Osteoblast (primary cell): ENCODE measurements around the gene POU6F2. TPM values are rescaled to one million over a fixed set of nuclear protein-coding genes. Genes with fewer than 3 reads are reported as not detected.

Experiments
- DNase-seq: peaks from one replicate; pipeline ENCODE4 v3.0.0; 2011; ENCODE audit warnings: low spot score, mixed read lengths; ENCODE audit not compliant: insufficient read length; ENCODE audit errors: missing footprints
- H2AFZ ChIP-seq: 2 replicates; pipeline ENCODE4 v1.6.0; 2011; ENCODE audit warnings: mild to moderate bottlenecking, low read length
- H3K27ac ChIP-seq: 2 replicates; pipeline ENCODE4 v1.5.1; 2011; ENCODE audit warnings: mild to moderate bottlenecking, low read depth, low read length, moderate library complexity
- H3K27me3 ChIP-seq: 2 replicates; pipeline ENCODE4 v1.6.0; 2012; ENCODE audit warnings: mild to moderate bottlenecking, control low read depth, inconsistent platforms, low read length, moderate library complexity; ENCODE audit not compliant: insufficient read depth
- H3K36me3 ChIP-seq: 2 replicates; pipeline ENCODE4 v1.5.1; 2011; ENCODE audit warnings: mild to moderate bottlenecking, low read length, control low read depth, moderate library complexity; ENCODE audit not compliant: insufficient read depth
- H3K4me1 ChIP-seq: 2 replicates; pipeline ENCODE4 v1.5.1; 2011; ENCODE audit warnings: mild to moderate bottlenecking, low read length, control low read depth, moderate library complexity; ENCODE audit not compliant: insufficient read depth
- H3K4me2 ChIP-seq: 2 replicates; pipeline ENCODE4 v1.6.0; 2011; ENCODE audit warnings: mild to moderate bottlenecking, low read length; ENCODE audit not compliant: insufficient read depth
- H3K4me3 ChIP-seq: fragments of 200-600 bp; sonication (generic); 3 replicates; pipeline ENCODE4 v1.5.1; 2012; ENCODE audit warnings: mild to moderate bottlenecking, low read length, inconsistent platforms; ENCODE audit not compliant: insufficient read depth
- H3K79me2 ChIP-seq: 2 replicates; pipeline ENCODE4 v1.6.0; 2012; ENCODE audit warnings: mild to moderate bottlenecking, low read length, control low read depth, inconsistent platforms; ENCODE audit not compliant: insufficient read depth
- H3K9me3 ChIP-seq: 2 replicates; pipeline ENCODE4 v1.5.1; 2011; ENCODE audit warnings: low read depth, low read length, control low read depth
- H4K20me1 ChIP-seq: 2 replicates; pipeline ENCODE4 v1.6.0; 2012; ENCODE audit warnings: mild to moderate bottlenecking, low read length, control low read depth; ENCODE audit not compliant: insufficient read depth
- total RNA-seq: library from RNA; depleted of rRNA; stranded (reverse); fragments of >200 nt; gene quantifications from 2 replicates; pipeline ENCODE4 v1.2.3, GENCODE V29; 2012
- TF ChIP-seq, protein P1 (sequence below): IDR thresholded peaks from 2 replicates; pipeline ENCODE4 v1.5.1; 2011; ENCODE audit warnings: mild to moderate bottlenecking, low read depth, low read length, moderate library complexity; ENCODE audit errors: extremely low read depth

The POU6F2 gene
- total RNA-seq, 1 donor = not detected

DNA sequence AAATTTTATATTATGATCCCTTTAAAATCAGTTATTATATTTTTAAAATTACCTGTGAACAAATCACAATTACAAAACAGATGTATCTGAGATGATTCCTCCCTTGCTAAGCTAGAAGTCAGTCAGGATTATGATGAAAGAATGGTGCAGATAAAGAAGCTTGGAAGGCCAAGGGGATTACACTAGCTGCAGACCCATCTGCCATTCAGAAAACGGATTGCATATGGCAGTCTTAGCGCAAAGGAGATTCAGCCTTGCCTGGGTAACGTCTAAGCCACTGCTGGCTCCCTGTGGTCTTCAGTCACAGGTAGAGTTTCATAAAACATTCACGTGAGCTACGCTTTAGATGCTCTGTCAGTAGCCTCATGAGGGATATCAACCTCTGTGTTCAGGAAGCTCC is 222.2 kb downstream of the POU6F2 start:
- Histone ChIP-seq H3K4me2 (no peak overlapping the region), H3K9me3 (no peaks in the 10 kb centered on the region), H3K36me3 (no peaks in the 10 kb centered on the region), H3K4me3 (no peak overlapping the region), H4K20me1 (no peaks in the 10 kb centered on the region), H3K27ac (no peak overlapping the region), H3K79me2 (no peaks in the 10 kb centered on the region), H3K27me3 (no peaks in the 10 kb centered on the region), H2AFZ (no peak overlapping the region), H3K4me1 (no peaks in the 10 kb centered on the region)
- DNase-seq = no peak
- TF ChIP-seq, protein P1, sequence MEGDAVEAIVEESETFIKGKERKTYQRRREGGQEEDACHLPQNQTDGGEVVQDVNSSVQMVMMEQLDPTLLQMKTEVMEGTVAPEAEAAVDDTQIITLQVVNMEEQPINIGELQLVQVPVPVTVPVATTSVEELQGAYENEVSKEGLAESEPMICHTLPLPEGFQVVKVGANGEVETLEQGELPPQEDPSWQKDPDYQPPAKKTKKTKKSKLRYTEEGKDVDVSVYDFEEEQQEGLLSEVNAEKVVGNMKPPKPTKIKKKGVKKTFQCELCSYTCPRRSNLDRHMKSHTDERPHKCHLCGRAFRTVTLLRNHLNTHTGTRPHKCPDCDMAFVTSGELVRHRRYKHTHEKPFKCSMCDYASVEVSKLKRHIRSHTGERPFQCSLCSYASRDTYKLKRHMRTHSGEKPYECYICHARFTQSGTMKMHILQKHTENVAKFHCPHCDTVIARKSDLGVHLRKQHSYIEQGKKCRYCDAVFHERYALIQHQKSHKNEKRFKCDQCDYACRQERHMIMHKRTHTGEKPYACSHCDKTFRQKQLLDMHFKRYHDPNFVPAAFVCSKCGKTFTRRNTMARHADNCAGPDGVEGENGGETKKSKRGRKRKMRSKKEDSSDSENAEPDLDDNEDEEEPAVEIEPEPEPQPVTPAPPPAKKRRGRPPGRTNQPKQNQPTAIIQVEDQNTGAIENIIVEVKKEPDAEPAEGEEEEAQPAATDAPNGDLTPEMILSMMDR = no peak

DNA sequence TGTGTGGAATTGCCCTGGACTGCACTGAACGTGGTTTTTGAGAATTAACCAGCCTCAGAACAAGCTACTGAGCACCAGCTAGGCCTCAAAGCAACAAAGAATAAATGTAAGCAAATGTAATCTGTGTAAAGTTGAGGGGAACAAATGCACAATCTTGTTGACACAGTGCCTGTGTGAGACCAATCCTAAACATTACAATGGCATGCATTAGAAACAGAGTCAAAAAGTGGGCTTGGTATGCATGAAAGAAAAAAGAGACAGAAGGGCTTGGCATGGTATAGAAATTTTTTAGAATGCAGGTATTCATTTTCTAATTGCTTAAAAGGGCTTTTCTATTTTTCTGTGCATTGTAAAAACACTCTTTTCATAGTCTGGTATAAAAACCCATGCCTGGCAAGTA is 224.3 kb downstream of the POU6F2 start:
- TF ChIP-seq, protein P1 = no peak
- H3K27ac ChIP-seq = no peak overlapping the region
- no peaks in the 10 kb centered on the region for H3K9me3 ChIP-seq
- no peaks in the 10 kb centered on the region for H3K27me3 ChIP-seq
- no peak for DNase-seq
- no peaks in the 10 kb centered on the region for H3K79me2 ChIP-seq
- no peak overlapping the region for H3K4me2 ChIP-seq
- no peaks in the 10 kb centered on the region for H4K20me1 ChIP-seq
- H3K4me1 ChIP-seq = no peaks in the 10 kb centered on the region
- H2AFZ ChIP-seq = no peak overlapping the region
- H3K4me3 ChIP-seq = no peak overlapping the region
- no peaks in the 10 kb centered on the region for H3K36me3 ChIP-seq

DNA sequence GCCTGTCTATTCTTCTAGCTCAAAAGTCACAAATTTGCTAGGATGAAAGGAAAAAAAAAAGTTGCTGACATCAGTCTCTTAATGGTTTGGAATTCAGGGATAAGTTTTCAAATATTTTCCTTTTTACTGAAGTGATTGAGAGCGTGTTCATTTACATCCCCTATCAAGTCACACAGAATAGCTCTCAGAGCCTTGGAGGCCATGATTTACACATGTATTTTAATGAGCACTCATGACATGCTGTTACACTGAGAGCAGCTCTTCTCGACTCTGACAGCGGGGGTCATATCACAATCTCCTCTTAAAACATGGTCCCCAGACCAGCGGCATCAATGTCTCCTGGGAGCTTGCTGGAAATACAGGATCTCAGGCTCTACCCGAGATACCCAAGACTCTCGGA is 232.7 kb downstream of the POU6F2 start:
- no peaks in the 10 kb centered on the region for H3K9me3 ChIP-seq

DNA sequence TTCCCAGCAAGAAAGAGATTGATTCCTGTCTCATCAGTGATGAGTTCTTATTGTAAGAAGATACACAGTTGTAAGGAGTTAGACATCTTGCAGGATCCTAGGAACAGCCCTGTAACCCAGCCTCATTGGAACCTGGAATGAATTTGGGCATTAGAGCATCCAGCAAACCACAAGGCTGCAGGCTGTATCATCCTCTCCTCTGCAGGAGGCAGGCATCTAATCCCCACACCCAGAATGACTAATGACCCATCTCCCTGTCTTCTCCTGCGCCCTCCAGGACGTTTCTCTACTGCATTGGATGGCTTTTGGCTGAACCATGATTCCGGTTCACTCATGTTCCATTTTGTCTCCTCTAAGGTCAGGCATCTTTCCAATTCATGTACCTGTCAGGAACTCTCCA is 233.9 kb downstream of the POU6F2 start:
- H4K20me1 ChIP-seq = no peaks in the 10 kb centered on the region
- H3K4me3 ChIP-seq = no peak overlapping the region
- H3K79me2 ChIP-seq = no peaks in the 10 kb centered on the region
- no peak overlapping the region for H3K27ac ChIP-seq
- no peaks in the 10 kb centered on the region for H3K27me3 ChIP-seq
- TF ChIP-seq, protein P1 = no peak
- H3K4me1 ChIP-seq = no peaks in the 10 kb centered on the region
- H3K36me3 ChIP-seq = no peaks in the 10 kb centered on the region
- no peak for DNase-seq
- H3K9me3 ChIP-seq = no peaks in the 10 kb centered on the region
- H2AFZ ChIP-seq = no peak overlapping the region
- no peak overlapping the region for H3K4me2 ChIP-seq

More for the DNA sequence above, 232.7 kb downstream of the POU6F2 start:
- TF ChIP-seq, protein P1 = no peak
- Histone ChIP-seq H3K27ac (no peak overlapping the region), H2AFZ (no peak overlapping the region), H4K20me1 (no peaks in the 10 kb centered on the region), H3K4me2 (no peak overlapping the region), H3K79me2 (no peaks in the 10 kb centered on the region), H3K4me1 (no peaks in the 10 kb centered on the region), H3K4me3 (no peak overlapping the region), H3K36me3 (no peaks in the 10 kb centered on the region), H3K27me3 (no peaks in the 10 kb centered on the region)
- DNase-seq = no peak
